ENCODE measurements around the gene NEIL3.

DNA sequence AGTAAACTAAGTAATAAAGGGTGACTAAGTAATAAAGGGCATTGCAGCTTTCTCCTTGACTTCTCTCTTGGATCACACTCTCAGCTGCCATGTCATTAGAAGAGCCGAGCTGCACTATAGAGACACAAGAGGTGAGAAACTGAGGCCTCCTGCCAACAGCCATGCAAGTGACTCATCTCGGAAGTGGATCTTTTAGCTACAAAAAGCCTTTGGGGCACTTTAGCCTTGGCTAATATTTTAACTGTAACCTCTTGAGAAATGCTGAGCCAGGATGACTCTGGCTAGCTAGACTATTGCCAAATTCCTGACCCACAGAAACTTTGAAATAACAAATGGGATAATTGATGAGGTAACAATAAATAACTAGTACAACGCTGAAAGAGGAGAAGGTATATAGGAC is 1.5 kb upstream of the NEIL3 start:
- no peak for TF ChIP-seq CTCF (IDR thresholded peaks at IDR 0.05; ENCODE audit: low read depth, low read length, poor library complexity, severe bottlenecking)
- no peak for TF ChIP-seq EZH2phosphoT487 (IDR thresholded peaks at IDR 0.05; ENCODE audit: borderline replicate concordance, low read length)
